ENCODE data around the gene ARSG. TPM values are rescaled to one million over a fixed set of nuclear protein-coding genes. Genes with fewer than 3 reads are reported as not detected.

ARSG gene
- total and polyA plus RNA-seq, 7 donors = 1.7 to 6.1 (median 2.5) TPM

- Histone ChIP-seq H3K9me3 (no peaks in the 10 kb centered on the region), H3K27me3 (ENCODE audit: insufficient read depth in 3 of 3, low read length in 2 of 3) (no peaks in the 10 kb centered on the region), H3K4me1 (peaks cover 24% of the 10 kb centered on the region), H3K27ac (peak overlapping the region; percentile 99), H3K4me3 (no peak overlapping the region), H3K36me3 (ENCODE audit: insufficient read depth in 1 of 2, low read depth in 1 of 2) (no peaks in the 10 kb centered on the region)
- DNase-seq (no peak), ATAC-seq (no peak)
- intact Hi-C loops (cut with DNase I) = loop anchor here in 1 of 2 donors (5.0 kb wide), 1 partner anchor 36 kb away; no protein-coding TSS in a partner anchor
- TF ChIP-seq, protein P1, sequence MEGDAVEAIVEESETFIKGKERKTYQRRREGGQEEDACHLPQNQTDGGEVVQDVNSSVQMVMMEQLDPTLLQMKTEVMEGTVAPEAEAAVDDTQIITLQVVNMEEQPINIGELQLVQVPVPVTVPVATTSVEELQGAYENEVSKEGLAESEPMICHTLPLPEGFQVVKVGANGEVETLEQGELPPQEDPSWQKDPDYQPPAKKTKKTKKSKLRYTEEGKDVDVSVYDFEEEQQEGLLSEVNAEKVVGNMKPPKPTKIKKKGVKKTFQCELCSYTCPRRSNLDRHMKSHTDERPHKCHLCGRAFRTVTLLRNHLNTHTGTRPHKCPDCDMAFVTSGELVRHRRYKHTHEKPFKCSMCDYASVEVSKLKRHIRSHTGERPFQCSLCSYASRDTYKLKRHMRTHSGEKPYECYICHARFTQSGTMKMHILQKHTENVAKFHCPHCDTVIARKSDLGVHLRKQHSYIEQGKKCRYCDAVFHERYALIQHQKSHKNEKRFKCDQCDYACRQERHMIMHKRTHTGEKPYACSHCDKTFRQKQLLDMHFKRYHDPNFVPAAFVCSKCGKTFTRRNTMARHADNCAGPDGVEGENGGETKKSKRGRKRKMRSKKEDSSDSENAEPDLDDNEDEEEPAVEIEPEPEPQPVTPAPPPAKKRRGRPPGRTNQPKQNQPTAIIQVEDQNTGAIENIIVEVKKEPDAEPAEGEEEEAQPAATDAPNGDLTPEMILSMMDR (IDR thresholded peaks at IDR 0.05) = no peak
- WGBS, 3 donors = 79 to 93% (median 91%) methylated on average over 5 of the region's 5 CpGs
These were observed 34.7 kb downstream of the ARSG start for GRCh38 chr17:68325961-68326360.

GRCh38 chr17:68326681-68327080 lies 35.4 kb downstream of the ARSG start:
- ATAC-seq (no peak), DNase-seq (no peak)
- H3K4me1 ChIP-seq = peaks cover 24% of the 10 kb centered on the region
- TF ChIP-seq, protein P1 (IDR thresholded peaks at IDR 0.05) = no peak
- no peaks in the 10 kb centered on the region for H3K27me3 ChIP-seq (ENCODE audit: insufficient read depth in 3 of 3, low read length in 2 of 3)
- H3K36me3 ChIP-seq (ENCODE audit: insufficient read depth in 1 of 2, low read depth in 1 of 2) = no peaks in the 10 kb centered on the region
- intact Hi-C loops (cut with DNase I) = loop anchor here in 1 of 2 donors (5.0 kb wide), 1 partner anchor 36 kb away; no protein-coding TSS in a partner anchor
- no peak overlapping the region for H3K4me3 ChIP-seq
- WGBS, 3 donors = 84 to 87% (median 84%) methylated on average over 5 of the region's 5 CpGs
- H3K27ac ChIP-seq = no peak overlapping the region
- H3K9me3 ChIP-seq = peaks cover 4% of the 10 kb centered on the region

DNA sequence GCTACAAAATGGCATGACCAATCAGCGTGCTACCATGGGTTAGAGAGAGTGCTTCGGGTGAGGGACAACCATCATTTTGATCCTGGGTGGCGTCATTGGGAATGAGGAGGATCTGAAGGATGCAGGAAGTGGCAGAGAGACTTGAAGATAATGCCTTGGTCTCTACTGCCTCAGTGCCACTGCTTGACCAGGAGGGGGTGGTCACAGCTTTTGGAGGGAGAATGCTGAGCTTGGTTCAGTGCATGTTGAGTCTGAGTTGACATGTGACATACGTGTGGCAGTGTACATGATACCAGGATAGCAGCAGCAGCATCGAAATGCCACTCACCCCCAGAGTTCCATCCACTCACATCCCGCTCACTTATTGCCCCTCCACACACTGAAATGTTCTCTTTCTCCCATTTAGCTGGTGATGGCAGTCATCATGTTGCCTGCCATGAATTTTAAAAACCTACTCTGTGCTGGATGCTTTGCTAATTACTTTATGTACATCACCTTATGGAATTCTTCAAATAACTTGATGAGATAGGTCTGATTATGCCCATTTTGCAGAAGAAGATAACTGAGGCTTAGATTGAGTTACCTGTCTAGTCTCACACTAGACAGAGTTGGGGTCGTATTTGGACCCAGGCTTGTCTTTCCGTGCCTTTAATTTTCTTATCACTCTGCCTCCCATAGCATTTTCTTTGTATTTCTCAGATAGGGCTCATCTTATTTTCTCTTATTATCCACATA lies 36.7 kb downstream of the ARSG start:
- no peak for DNase-seq
- Histone ChIP-seq H3K27me3 (ENCODE audit: insufficient read depth in 3 of 3, low read length in 2 of 3) (no peaks in the 10 kb centered on the region), H3K9me3 (peaks cover 8% of the 10 kb centered on the region), H3K4me3 (no peak overlapping the region), H3K4me1 (peaks cover 19% of the 10 kb centered on the region), H3K36me3 (ENCODE audit: insufficient read depth in 1 of 2, low read depth in 1 of 2) (no peaks in the 10 kb centered on the region), H3K27ac (no peak overlapping the region)
- WGBS, 3 donors = 91 to 93% (median 92%) methylated on average over 8 of the region's 8 CpGs
- TF ChIP-seq, protein P1 (IDR thresholded peaks at IDR 0.05) = no peak
- intact Hi-C loops (cut with DNase I) = loop anchor here (2.0 to 5.0 kb wide), 2 partner anchors 34 to 47 kb away; no protein-coding TSS in a partner anchor
- ATAC-seq = no peak

GRCh38 chr17:68328676-68329075 lies 37.4 kb downstream of the ARSG start:
- H3K36me3 ChIP-seq (ENCODE audit: insufficient read depth in 1 of 2, low read depth in 1 of 2) = no peaks in the 10 kb centered on the region
- no peaks in the 10 kb centered on the region for H3K27me3 ChIP-seq (ENCODE audit: insufficient read depth in 3 of 3, low read length in 2 of 3)
- peaks cover 8% of the 10 kb centered on the region for H3K9me3 ChIP-seq
- H3K4me3 ChIP-seq = no peak overlapping the region
- peaks cover 13% of the 10 kb centered on the region for H3K4me1 ChIP-seq
- 65 to 72% (median 70%) methylated on average over 4 of the region's 4 CpGs for WGBS, 3 donors
- ATAC-seq = no peak
- TF ChIP-seq, protein P1 (IDR thresholded peaks at IDR 0.05) = no peak
- no peak for DNase-seq
- intact Hi-C loops (cut with DNase I) = loop anchor here (2.0 to 5.0 kb wide), 2 partner anchors 34 to 46 kb away; no protein-coding TSS in a partner anchor
- H3K27ac ChIP-seq = no peak overlapping the region
